Nephron progenitor cell (in vitro differentiated cells): ENCODE results near the gene ZNF735.
"Not testable (repeated sequence)": the region's sequence is repeated elsewhere in the genome, so short reads cannot be mapped to it uniquely, and the experiment has no call there.

ENCODE experiments used
- DNase-seq: peaks from one replicate; pipeline ENCODE4 v3.0.0; 2021
- H3K27ac Mint-ChIP-seq: 2 replicates; pipeline ENCODE4 v1.8.0; 2021; ENCODE audit warnings: mild to moderate bottlenecking, moderate library complexity, mixed read lengths
- H3K27me3 Mint-ChIP-seq: 2 replicates; pipeline ENCODE4 v1.8.0; 2021; ENCODE audit warnings: mild to moderate bottlenecking, low read depth, mixed read lengths; ENCODE audit not compliant: poor library complexity
- H3K36me3 Mint-ChIP-seq: 2 replicates; pipeline ENCODE4 v1.8.0; 2021; ENCODE audit warnings: low read depth, mixed read lengths
- H3K4me1 Mint-ChIP-seq: 2 replicates; pipeline ENCODE4 v1.8.0; 2021; ENCODE audit warnings: mixed read lengths
- H3K4me3 Mint-ChIP-seq: 2 replicates; pipeline ENCODE4 v1.8.0; 2021; ENCODE audit warnings: mild to moderate bottlenecking, moderate library complexity, mixed read lengths
- H3K9me3 Mint-ChIP-seq: 2 replicates; pipeline ENCODE4 v1.8.0; 2021; ENCODE audit warnings: mild to moderate bottlenecking, moderate library complexity, mixed read lengths
- TF ChIP-seq, protein P1 (sequence below): fragments of 200-600 bp; sonication (generic); IDR thresholded peaks from 2 replicates; pipeline ENCODE4 v1.5.0; 2021; ENCODE audit warnings: antibody characterized with exemption

ZNF735 gene

DNA sequence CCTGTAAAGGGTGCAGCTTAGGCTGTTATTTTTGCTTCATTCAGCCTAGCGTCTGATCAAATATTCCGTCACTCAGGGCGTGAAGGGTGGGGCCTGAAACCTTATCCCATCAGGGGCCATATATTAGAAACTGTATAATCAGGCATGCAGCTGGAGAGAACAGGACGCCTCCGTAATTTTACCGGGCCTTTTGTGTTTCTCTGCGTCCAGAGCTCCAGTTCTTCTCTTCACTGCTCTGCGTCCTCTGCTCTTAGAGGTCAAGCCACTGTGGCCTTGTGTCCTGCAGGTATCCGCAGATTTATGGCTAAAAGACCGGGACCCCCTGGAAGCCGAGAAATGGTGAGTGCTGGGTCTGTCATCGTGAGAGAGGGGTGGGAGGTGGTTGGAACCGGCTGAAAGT is at the start of gene ZNF735:
Gene ZNF735, plus strand, starts transcription at position 301 of the 400 bp plus-strand sequence. Its CDS starts 0 bp downstream, at position 301.
- TF ChIP-seq, protein P1, sequence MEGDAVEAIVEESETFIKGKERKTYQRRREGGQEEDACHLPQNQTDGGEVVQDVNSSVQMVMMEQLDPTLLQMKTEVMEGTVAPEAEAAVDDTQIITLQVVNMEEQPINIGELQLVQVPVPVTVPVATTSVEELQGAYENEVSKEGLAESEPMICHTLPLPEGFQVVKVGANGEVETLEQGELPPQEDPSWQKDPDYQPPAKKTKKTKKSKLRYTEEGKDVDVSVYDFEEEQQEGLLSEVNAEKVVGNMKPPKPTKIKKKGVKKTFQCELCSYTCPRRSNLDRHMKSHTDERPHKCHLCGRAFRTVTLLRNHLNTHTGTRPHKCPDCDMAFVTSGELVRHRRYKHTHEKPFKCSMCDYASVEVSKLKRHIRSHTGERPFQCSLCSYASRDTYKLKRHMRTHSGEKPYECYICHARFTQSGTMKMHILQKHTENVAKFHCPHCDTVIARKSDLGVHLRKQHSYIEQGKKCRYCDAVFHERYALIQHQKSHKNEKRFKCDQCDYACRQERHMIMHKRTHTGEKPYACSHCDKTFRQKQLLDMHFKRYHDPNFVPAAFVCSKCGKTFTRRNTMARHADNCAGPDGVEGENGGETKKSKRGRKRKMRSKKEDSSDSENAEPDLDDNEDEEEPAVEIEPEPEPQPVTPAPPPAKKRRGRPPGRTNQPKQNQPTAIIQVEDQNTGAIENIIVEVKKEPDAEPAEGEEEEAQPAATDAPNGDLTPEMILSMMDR: no peak
- Mint-ChIP-seq H3K27me3 (peaks cover 4% of the 10 kb centered on the region), H3K4me3 (no peak within 1 kb of the TSS), H3K36me3 (peaks cover 5% of the 10 kb centered on the region), H3K9me3 (peaks cover 95% of the 10 kb centered on the region), H3K4me1 (no peaks in the 10 kb centered on the region), H3K27ac (no peak within 1 kb of the TSS)
- DNase-seq: no peak

- peaks cover 80% of the 10 kb centered on the region for H3K9me3 Mint-ChIP-seq
- H3K4me1 Mint-ChIP-seq, H3K4me3 Mint-ChIP-seq, DNase-seq, H3K27ac Mint-ChIP-seq, H3K36me3 Mint-ChIP-seq, H3K27me3 Mint-ChIP-seq: not testable (repeated sequence)
These were observed 36.0 kb upstream of the ZNF735 start for GRCh38 chr7:64170974-64171373.

DNA sequence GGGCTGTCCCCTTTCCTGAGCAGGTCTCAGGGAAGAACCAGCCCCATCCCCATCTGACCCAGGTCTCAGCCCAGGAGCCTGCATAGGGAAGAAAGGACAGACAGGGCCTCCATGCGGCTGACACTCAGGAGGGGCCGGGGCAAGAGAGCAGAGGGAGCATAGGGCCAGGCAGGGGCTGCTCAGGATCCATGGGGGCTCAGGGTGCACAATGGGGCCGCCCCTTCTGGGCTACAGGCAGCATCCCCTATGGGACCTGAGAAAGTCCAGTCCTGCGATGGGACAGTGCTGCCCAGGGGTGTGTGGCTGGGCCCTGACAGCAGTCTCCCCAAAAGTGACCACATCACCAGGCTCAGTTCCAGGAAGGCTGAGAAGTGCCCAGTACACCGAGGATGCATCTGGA is 32.7 kb upstream of the ZNF735 start:
- H3K9me3 Mint-ChIP-seq: peaks cover 87% of the 10 kb centered on the region
- no peak for DNase-seq
- no peaks in the 10 kb centered on the region for H3K4me1 Mint-ChIP-seq
- H3K36me3 Mint-ChIP-seq: no peaks in the 10 kb centered on the region
- H3K27me3 Mint-ChIP-seq: no peaks in the 10 kb centered on the region
- H3K27ac Mint-ChIP-seq: no peak overlapping the region
- H3K4me3 Mint-ChIP-seq: no peak overlapping the region
- TF ChIP-seq, protein P1: no peak

- DNase-seq: no peak
- Mint-ChIP-seq H3K4me1 (no peaks in the 10 kb centered on the region), H3K27ac (no peak overlapping the region), H3K4me3 (no peak overlapping the region), H3K27me3 (no peaks in the 10 kb centered on the region), H3K36me3 (no peaks in the 10 kb centered on the region), H3K9me3 (peaks cover 85% of the 10 kb centered on the region)
- TF ChIP-seq, protein P1: no peak
These were observed 32.1 kb upstream of the ZNF735 start for GRCh38 chr7:64174941-64175340.

GRCh38 chr7:64180989-64181388 is 26.0 kb upstream of the ZNF735 start:
- no peaks in the 10 kb centered on the region for H3K27me3 Mint-ChIP-seq
- no peak overlapping the region for H3K27ac Mint-ChIP-seq
- peaks cover 68% of the 10 kb centered on the region for H3K9me3 Mint-ChIP-seq
- no peaks in the 10 kb centered on the region for H3K36me3 Mint-ChIP-seq
- TF ChIP-seq, protein P1: no peak
- H3K4me3 Mint-ChIP-seq: no peak overlapping the region
- DNase-seq: no peak
- H3K4me1 Mint-ChIP-seq: no peaks in the 10 kb centered on the region

DNA sequence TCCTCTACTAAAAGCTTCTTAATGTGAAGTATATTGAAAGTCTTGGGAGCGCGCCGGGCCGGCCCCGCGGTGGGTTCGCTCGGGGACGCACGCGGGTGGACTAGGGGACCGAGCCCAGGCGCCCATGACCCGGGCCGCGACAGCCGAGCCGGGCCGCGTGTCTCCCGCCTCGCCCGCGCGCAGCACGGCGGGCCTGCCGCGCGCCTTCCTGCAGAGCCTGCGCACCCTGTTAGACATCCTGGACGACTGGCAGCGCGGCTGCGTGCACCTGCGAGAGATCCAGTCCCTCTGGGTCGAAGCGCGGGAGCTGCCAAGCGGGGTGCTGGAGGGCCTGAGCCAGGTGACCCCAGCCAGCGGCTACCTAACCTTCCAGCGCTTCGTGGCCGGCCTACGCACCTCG is 25.4 kb upstream of the ZNF735 start:
- no peak overlapping the region for H3K4me3 Mint-ChIP-seq
- H3K36me3 Mint-ChIP-seq: no peaks in the 10 kb centered on the region
- TF ChIP-seq, protein P1: no peak
- H3K9me3 Mint-ChIP-seq: peaks cover 70% of the 10 kb centered on the region
- no peak overlapping the region for H3K27ac Mint-ChIP-seq
- no peaks in the 10 kb centered on the region for H3K27me3 Mint-ChIP-seq
- no peak for DNase-seq
- no peaks in the 10 kb centered on the region for H3K4me1 Mint-ChIP-seq
